AML-193 (cell line): ENCODE measurements around the gene DTNB.

Experiments
- DNase-seq, 2 experiments: peaks; one replicate each; lab custom pipeline; 2025; lab: John Stamatoyannopoulos, UW

The DTNB gene

DNA sequence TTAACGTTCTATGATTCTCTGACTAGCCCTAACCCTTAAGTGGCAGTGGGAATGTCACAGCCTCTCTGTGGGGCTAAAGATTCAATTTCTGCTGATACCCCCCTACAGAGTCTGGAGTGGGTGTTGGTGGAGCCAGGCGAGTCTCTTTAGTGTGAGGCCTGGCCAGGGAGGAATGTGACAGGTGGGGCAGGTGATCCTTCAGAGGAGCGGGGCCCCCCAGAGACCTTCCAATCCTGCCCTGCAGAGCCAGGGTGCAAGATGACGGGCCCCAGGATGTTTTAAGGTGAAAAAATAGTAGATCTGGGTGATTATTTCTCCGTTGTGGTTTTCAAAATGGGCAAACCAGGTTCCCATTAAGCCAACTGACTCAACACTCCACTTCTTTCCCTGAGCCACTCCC, 303.5 kb downstream of the DTNB start:
- no peak for DNase-seq

DNA sequence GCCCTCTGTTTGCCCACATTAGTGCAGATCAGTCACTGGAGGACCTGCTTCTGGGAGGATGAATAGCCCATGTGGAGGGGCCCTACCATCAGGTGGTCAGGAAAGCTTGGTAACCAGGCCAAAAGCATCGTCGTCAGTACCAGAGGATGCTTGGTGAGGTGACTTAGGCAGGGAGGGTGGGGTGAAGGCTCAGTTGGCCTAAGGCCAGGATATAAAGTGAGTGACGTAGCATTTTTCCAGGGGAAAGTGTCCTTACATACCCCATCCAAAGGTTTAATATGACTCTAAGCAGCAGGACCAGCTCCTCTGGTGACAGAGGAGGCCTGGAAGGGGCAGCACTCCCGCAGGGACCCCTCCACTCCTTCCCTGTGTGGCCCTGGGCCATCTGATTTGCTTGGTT, 303.9 kb downstream of the DTNB start:
- no peak for DNase-seq

DNA sequence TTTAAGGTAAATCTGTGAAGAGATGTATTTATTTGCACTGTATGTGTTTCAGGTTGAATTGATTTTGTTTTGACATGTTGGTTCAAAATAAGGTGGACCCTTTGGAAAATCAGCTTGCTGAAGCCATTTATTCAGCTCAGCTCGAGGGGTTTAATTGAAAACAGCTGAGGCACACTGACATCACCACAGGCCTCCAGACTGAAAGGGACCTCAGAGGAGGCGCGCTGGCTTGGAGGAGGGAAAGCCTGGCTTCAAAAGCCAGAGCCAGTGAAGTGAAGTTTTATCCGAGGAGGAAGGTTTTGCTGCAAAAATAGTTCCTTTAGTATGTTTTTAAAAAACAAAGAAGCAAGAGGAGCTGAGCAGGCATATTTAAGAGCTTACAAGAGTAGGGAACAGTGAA, 304.7 kb downstream of the DTNB start:
- no peak for DNase-seq

DNA sequence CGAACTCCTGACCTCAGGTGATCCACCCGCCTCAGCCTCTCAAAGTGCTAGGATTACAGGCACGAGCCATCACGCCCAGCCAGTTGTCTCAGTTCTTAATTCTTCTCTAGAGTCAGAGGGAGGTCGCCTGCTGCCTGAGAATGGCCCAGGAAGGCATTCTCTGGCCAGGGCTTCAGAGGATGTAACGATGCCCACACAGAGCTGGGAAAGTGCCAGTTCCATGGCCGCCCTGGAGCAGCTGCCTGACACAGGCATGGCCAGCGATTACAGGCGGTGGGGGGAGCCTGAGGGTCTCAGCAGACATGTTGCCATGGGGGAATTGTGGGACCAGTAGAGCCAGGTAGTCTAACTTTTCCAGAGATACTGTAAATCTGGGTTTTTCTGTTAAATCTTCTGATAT, 306.1 kb downstream of the DTNB start:
- no peak for DNase-seq

DNA sequence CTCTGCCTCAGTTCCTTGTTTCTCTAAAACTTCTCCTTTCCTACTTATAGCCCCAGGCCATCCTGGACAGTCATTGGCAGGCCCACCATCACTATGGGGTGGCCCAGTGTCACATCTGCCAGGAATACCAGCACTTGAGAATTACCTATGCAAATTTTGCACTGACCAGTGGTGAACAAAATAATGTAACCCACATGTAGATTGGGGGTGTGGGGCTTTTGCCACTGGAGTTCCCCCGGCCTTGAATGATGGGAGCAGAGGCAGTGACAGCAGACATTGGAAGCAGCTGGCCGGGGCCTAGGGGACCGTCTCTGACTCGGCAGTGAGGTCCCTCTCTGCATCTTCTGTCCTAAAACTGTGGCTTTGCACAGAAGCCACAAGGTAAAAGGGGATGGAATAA, 306.7 kb downstream of the DTNB start:
- no peak for DNase-seq

DNA sequence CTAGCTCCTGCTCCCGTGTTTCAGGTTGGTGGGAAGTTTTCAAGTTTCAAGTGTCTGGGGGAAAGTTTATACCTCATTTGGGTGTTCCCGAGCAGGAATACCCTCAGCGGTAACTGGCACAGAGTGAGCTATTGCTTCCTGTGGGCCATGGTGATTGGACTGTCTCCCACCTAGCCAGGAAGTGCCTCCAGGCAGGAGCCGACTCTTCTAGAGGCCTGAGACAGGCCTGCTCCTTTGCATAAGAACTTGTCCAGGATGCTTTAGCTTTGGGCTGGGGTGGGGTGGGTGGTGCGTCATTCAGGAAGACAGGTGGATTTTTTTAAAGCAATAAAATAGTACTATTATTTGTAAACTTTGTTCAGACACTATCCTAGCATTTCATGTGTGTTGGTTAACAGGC, 308.1 kb downstream of the DTNB start:
- DNase-seq = no peak

DNA sequence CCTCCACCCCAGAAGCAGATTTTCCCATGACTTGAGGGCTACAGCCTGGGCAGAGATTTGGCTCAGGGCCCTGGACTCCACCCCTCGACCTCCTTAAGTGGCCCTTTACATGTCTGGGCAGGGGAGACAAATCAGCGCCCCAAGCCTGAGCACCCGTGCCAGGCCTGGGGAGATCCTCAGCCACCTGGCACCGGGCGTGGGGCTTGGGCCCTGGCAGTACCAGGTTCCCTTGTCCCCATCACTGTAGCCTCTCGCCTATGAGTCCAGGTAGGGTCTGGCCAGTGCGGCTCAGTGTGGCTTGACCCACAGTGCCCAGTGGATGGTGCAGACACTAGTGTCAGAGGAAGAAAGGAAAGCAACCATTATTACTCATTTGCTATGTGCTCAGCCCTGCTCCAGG, 309.6 kb downstream of the DTNB start:
- no peak for DNase-seq

DNA sequence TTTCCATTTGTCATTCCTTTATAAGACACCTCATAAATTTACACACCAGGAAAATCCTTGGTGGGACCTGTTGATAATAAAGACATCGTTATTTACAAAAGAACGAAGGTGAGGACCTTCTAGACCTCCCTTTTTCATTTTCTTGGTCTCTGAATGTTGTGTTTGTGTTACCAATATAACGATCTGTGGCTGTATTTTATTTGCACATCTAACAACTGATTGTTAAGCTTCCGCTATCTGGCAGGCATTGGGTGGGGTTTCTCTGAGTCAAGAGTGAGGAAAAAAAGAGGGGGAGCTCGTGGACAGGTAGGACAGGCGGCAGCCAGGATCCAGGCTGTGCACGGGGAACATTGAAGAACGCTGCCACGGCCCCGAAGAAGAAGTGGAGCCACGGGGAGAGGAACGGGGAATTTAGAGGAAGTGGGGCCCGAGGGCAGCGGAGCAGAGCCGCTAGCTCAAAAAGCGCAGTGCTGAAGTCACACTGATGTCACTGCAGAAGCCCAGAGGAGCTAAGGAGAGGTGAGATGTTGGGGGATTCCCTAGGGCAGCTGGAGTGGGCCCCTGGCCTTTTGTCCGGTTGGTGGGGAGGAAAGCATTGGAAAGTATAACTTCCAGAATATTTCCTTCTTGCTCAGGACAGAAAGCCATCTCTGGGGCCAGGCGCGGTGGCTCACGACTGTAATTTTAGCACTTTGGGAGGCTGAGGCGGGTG, 310.8 kb downstream of the DTNB start:
- peak; percentile 75 to 82 for DNase-seq

DNA sequence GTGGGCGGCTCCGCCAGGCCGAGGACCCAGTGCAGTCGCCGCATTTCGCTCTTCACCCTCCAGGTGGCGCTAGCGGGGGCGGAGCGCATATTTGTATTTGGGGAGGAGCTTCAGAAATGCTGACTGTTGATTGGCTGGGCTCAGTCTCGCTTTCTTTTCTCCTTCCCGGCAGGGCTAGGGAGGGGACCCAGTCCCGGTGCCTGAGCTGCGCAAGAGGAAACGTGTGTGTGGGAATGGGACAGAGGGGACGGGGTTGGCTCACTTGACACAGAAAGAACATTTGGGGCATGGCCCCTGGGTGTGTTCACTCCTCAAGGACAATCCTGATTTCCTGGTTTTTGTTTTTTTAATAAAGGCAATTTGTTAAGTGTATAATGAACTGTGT, 311.3 kb downstream of the DTNB start:
- peak; percentile 88 to 89 for DNase-seq

DNA sequence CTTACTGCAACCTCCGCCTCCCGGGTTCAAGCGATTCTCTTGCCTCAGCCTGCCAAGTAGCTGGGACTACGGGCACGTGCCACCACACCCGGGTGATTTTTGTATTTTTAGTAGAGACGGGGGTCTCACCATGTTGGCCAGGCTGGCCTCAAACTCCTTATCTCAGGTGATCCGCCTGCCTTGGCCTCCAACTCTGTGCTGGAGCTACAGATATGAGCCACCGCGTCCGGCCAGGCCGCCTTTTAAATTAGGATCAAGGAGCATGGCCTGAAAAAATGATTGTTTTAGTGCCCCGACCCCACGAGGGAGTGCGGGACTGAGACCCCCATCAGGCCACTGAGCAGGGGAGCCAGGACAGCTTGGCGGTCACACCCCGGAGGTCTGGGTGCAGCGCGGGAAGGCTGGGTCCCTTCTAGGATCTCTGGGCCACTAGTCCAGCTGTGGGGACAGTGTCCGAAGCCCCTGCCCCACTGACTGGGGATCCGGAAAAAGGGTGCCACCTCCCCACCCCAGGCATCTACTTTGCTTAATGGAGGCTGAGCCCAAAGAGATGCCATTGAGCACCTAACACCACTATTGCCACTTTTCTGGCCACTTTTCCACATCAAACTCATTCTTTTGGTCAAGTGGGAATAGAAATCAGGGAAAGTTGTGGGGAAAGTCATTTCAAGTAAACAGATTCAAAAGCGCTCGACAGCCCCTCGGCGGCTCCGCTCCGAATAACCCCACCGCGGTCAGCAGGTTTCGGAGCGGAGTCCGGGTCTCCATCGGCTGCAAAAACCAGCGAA, 311.9 kb downstream of the DTNB start:
- DNase-seq = no peak

DNA sequence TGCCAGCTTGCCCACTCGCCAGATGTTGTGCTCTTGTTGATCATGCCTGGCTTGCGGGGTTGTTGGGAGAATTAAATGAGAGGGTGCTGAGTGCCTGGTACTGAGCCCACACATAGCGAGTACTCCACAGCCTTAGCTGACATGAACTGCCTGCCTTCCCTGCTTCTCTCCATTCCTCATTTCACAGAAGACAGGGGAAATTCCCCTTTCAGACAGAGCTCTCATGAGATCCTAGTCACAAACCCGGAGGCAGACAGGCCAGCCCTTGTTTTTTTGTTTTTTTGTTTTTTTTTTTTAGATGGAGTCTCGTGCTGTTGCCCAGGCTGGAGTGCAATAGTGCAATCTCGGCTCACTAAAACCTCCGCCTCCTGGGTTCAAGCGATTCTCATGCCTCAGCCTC, 314.5 kb downstream of the DTNB start:
- no peak for DNase-seq

DNA sequence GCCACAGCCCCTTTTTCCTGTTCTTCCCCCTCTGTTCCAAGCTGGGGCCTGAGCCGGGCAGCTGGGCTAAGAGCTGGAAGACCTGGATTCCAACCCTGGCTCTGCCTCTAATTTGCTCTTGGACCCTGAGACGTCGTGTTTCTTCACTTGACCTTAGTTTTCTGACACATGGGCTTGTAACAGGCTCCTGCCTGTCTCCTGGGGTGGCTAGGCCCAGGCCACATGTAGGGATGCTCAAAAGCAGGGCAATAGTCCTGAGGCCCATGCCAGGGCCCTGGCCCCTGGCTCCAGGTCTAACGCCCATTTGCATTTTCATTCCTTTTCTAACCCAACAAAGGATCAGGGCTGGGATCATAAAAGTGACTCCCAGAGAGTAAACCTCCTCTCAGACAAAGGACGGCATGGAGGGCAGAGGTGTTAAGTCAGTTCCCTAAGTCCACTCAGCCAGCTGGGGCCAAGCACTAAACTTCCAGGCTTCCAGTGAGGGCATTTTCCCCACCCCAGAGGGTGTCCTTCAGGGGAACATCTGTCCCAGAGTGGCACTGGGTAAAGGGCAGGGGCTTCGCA, 315.0 kb downstream of the DTNB start:
- DNase-seq = no peak

DNA sequence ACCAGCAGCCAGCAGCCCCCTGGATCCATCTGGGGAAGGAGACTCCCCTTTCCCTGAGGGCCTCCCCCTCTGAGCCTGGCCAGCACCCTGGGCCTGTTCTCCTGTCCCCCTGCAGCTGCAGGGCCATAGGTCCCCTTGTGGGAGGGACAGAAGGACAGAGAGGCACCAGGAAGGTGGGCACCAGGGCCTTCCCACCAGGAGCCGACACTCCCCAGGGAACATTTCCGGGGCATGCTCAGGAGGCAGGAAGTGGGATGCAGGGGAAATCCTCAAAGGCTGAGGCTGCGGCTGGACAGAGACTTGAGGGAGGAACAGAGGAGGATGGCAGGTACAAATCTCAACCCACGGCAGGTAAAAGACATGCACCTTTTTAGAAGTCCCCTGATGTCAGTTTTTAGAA, 317.3 kb downstream of the DTNB start:
- no peak for DNase-seq

DNA sequence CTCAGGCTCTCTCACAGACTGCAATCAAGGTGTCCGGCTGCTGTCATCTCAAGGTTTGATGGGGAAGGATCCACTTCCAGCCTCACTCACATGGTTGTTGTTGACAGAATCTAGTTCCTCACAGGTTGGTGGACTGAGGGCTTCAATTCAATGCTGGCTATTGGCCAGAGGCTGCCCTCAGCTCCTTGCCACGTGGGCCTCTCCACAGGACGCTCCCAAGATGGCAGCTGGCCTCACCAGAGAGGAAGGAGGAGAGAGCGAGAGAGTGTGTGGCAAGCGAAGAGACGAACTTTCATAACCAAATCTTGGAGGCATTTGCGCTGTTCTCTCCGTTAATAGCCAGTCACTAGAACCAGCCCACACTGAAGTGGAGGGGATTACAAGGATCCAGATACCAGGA, 318.1 kb downstream of the DTNB start:
- no peak for DNase-seq

DNA sequence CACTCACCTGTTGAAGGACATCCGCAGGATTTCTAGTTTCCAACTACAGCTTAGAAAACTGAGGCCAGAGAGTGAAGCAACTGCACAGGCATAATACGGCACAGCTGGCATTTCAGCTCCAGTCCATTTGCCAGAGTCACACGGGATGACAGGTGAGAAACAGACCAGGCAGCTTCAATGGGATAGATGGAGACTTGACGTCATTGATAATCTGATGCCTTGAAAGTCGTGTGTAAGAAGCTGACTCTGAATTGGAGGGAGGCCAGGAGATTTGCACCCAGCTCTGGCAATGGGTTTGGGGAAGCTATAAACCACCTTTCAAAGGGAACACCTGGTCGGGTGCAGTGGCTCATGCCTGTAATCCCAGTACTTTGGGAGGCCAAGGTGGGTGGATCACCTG, 319.3 kb downstream of the DTNB start:
- DNase-seq = no peak

DNA sequence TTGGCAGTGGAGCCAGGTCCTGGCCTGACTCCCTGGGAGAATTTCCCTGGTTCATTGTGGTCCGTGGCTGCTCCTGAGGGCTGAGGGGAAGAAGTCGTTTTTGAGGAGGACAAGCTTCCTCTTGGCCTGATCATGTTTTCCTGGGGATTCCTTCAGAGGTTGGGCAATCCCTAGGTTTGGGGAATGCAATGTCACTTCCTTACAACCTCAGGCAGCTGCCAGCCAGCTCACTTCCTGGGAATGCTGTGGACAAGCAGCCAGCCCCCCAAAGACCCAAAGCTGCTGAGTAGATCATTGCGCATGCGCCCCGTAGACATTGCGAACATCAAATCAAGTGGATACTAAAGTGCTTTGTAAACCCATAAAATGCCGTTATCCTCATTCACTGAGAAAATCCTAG, 324.0 kb downstream of the DTNB start:
- DNase-seq = no peak

DNA sequence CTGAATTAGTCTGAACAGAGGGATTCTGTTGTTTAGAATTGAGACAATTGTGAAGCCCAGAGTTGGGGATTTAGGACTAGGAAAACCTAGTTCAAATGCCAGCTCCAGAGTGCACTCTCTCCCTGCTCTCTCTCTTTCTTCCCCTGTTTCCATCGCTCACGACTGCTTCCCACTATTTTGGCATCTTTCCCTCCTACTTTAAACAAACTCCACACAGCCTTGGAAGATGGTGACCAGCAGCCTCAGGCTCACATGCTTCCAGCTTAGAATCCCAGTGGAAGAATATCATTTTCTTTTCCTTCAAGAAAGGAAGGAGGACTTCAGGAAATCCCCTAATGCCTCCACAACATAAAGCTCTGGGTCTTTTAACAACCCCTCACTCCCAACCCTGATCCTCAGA, 325.5 kb downstream of the DTNB start:
- DNase-seq = no peak

DNA sequence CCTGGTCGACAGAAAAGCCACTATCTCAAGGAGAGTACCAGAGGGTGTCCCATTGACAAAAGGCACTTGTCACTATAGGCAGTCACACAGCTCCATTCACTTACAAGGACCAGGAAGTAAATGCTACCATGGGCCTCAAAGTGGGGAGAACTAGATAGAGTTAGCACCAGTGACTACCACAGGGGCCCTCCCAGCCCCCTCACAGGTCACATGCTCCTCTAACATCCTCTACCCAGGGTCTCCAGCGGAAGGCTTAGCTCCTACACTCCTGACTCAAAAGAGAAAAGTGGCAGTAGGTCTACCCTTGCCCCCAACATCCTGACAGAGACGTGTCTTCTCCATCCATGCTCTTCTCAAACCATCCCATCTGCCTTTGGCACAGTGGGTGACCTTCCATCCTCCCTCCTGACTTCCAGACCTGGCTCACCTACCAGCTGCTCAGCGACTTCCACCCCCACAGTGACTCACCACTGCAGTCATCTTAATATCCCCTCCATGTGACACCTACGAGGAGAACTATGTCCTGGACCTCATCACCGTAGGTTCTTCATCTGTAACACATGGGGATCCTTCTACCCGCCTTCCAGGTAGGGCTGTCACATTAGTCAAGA, 326.1 kb downstream of the DTNB start:
- DNase-seq = no peak

DNA sequence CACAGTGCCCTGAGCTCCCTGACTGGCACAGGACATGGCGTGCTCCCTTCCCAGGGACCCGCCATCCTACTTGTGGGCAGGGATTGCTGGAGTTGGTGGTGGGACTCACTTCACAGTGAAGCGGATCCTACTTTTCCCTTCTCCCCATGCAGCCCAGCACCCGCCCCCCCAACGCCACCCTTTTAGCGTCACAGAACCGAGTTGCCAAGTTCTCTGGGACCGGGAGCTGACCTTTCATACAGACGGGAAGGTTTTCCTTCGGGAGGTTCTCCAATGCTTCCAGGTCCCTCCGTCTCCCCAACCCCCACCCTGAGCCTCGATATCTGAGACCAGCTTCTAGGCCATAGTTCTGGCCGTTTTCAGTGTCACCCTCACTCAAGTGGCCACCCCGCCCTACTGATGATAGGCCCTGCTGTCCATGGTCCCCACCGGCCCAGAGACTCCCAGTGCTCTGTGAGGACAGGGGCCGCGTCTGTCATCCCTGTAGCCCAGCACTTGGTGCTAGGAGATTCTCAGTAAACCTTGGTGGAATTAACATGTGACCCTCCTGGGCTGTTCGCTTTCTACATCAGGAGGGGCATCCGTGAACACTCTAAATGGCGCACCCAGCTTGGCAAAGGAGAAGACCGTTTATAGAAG, 330.1 kb downstream of the DTNB start:
- DNase-seq = no peak

DNA sequence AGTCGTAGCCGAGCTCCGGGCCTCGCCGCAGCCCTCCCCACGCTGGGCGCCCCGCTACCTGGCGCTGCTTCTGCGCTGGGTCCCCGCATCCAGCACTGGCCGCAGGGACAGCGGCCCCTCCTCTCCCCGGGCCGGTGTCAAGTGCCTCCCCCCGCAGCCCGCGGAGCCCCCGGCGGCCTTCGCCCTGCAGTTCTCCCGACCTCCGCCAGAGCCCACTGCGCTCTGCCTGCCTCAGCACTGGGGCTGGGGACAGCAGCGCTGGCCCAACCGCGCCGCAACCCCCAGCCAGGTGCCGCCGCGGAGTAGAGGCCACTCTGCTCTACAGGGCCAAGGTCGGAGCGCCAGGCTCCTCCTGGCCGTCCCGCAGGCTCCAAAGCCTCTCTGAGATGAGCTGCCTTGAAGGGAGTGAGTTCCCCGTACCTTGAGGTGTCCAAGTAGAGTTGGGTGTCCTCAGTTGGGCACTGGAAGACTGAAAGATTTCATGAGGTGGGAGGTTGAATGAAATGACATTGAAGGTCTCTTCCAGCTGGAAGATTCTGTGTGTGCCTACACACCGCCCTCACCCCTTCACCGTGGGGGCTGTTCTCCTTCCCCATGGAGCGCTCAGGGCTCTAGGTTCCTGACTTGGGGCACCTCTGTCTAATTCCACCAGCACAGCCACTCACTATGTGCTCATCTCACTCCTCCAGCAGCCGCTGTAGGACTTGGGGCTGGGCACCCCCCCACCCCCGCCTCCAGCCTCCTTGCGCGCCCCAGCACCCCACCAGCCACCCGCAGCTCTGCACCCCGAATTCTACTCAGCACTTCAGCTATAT, 330.8 kb downstream of the DTNB start:
- peak; percentile 60 to 63 for DNase-seq

DNA sequence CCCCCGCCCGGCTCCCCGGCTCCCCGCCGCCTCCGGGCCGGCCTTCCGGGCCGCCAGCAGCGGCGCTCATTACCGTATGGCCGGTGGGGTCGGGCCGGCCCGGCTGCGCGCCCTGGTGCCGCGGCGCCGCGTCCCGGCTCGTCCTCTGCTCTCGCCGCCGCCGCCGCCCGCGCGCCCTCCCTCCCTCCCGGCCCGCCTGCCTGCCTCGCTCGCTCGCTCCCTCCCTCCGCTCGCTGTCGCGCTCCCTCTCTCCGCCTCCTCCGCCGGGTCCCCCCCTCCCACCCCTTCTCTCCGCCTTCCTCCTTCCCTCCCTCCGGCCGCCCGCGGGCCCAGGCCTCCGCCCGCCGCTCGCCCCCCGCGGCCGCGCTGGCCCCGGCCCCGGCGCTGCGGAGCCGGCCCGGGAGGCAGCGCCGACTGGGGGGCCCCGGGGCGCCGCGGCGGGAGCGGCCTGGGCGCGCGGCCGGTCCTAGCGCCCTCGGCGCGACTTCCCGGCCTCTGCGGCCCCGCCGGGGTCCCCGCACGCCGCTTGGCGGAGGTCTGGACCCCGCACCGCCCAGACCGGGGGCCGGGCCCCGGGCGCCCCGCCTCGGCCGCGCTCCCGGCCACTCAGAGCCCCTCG, 331.5 kb downstream of the DTNB start, which contains the start of gene DNMT3A:
Gene DNMT3A (minus strand): TSS at position 173 of the 619 bp plus-strand sequence. CDS start 27,941 bp downstream, outside the sequence.
- DNase-seq = peak; percentile 12 to 27
